ENCODE data around the gene SMOC2.

The SMOC2 gene

DNA sequence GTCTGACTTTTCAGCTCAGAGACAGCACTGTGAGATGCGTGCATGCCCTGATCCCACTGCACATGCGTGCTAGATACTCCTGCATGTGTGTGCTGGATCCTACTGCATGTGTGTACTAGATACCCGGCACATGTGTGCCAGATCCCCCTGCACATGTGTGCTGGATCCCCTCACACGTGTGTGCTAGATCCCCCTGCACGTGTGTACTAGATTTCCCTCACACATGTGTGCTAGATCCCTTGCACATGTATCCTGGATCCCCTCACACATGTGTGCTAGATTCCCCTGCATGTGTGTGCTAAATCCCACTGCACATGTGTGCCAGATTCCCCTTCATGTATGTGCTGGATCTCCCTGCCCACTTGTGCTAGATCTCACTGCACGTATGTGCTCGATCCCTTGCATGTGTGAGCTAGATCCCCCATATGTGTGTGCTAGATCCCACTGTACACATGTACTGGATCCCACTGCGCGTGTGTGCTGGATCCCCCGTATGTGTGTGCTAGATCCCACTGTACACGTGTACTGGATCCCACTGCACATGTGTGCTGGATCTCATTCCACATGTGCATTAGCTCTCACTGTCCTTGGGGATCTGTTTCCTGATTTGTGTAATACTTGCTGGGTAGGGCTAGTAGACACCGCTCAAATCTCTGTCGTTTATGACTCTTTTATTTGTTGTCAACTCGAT is 214.6 kb downstream of the SMOC2 start:
- TF ChIP-seq, protein P1, sequence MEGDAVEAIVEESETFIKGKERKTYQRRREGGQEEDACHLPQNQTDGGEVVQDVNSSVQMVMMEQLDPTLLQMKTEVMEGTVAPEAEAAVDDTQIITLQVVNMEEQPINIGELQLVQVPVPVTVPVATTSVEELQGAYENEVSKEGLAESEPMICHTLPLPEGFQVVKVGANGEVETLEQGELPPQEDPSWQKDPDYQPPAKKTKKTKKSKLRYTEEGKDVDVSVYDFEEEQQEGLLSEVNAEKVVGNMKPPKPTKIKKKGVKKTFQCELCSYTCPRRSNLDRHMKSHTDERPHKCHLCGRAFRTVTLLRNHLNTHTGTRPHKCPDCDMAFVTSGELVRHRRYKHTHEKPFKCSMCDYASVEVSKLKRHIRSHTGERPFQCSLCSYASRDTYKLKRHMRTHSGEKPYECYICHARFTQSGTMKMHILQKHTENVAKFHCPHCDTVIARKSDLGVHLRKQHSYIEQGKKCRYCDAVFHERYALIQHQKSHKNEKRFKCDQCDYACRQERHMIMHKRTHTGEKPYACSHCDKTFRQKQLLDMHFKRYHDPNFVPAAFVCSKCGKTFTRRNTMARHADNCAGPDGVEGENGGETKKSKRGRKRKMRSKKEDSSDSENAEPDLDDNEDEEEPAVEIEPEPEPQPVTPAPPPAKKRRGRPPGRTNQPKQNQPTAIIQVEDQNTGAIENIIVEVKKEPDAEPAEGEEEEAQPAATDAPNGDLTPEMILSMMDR (IDR thresholded peaks at IDR 0.05; ENCODE audit: poor library complexity, severe bottlenecking), result no peak
- Histone ChIP-seq H3K4me1 (ENCODE audit: insufficient read depth, poor library complexity, severe bottlenecking) (no peaks in the 10 kb centered on the region), H3K27me3 (ENCODE audit: insufficient read depth, poor library complexity, severe bottlenecking) (no peaks in the 10 kb centered on the region), H3K9me3 (ENCODE audit: severe bottlenecking) (no peaks in the 10 kb centered on the region), H3K36me3 (ENCODE audit: low read depth) (no peaks in the 10 kb centered on the region), H3K27ac (ENCODE audit: poor library complexity, severe bottlenecking) (no peak overlapping the region), H3K4me3 (ENCODE audit: severe bottlenecking) (no peak overlapping the region)
- ATAC-seq (ENCODE audit: low read depth), result no peak
- no peak for DNase-seq (ENCODE audit: low spot score)

GRCh38 chr6:168658059-168658458 is 217.1 kb downstream of the SMOC2 start:
- Histone ChIP-seq H3K27ac (ENCODE audit: poor library complexity, severe bottlenecking) (no peak overlapping the region), H3K4me1 (ENCODE audit: insufficient read depth, poor library complexity, severe bottlenecking) (no peaks in the 10 kb centered on the region), H3K36me3 (ENCODE audit: low read depth) (no peaks in the 10 kb centered on the region), H3K27me3 (ENCODE audit: insufficient read depth, poor library complexity, severe bottlenecking) (no peaks in the 10 kb centered on the region), H3K9me3 (ENCODE audit: severe bottlenecking) (no peaks in the 10 kb centered on the region), H3K4me3 (ENCODE audit: severe bottlenecking) (no peak overlapping the region)
- ATAC-seq (ENCODE audit: low read depth) (no peak), DNase-seq (ENCODE audit: low spot score) (no peak)
- TF ChIP-seq, protein P1 (IDR thresholded peaks at IDR 0.05; ENCODE audit: poor library complexity, severe bottlenecking), result no peak

GRCh38 chr6:168660400-168660945 is 219.5 kb downstream of the SMOC2 start:
- Histone ChIP-seq H3K36me3 (ENCODE audit: low read depth) (no peaks in the 10 kb centered on the region), H3K9me3 (ENCODE audit: severe bottlenecking) (no peaks in the 10 kb centered on the region), H3K27me3 (ENCODE audit: insufficient read depth, poor library complexity, severe bottlenecking) (no peaks in the 10 kb centered on the region), H3K4me1 (ENCODE audit: insufficient read depth, poor library complexity, severe bottlenecking) (no peaks in the 10 kb centered on the region), H3K27ac (ENCODE audit: poor library complexity, severe bottlenecking) (no peak overlapping the region), H3K4me3 (ENCODE audit: severe bottlenecking) (no peak overlapping the region)
- TF ChIP-seq, protein P1 (IDR thresholded peaks at IDR 0.05; ENCODE audit: poor library complexity, severe bottlenecking), result no peak
- DNase-seq (ENCODE audit: low spot score) (no peak), ATAC-seq (ENCODE audit: low read depth) (no peak)

GRCh38 chr6:168662301-168662936 is 221.4 kb downstream of the SMOC2 start:
- TF ChIP-seq, protein P1 (IDR thresholded peaks at IDR 0.05; ENCODE audit: poor library complexity, severe bottlenecking), result no peak
- Histone ChIP-seq H3K4me1 (ENCODE audit: insufficient read depth, poor library complexity, severe bottlenecking) (peaks cover 14% of the 10 kb centered on the region), H3K36me3 (ENCODE audit: low read depth) (no peaks in the 10 kb centered on the region), H3K9me3 (ENCODE audit: severe bottlenecking) (no peaks in the 10 kb centered on the region), H3K27ac (ENCODE audit: poor library complexity, severe bottlenecking) (no peak overlapping the region), H3K27me3 (ENCODE audit: insufficient read depth, poor library complexity, severe bottlenecking) (no peaks in the 10 kb centered on the region), H3K4me3 (ENCODE audit: severe bottlenecking) (no peak overlapping the region)
- ATAC-seq (ENCODE audit: low read depth), result no peak
- no peak for DNase-seq (ENCODE audit: low spot score)

- no peaks in the 10 kb centered on the region for H3K27me3 ChIP-seq (ENCODE audit: insufficient read depth, poor library complexity, severe bottlenecking)
- peaks cover 14% of the 10 kb centered on the region for H3K4me1 ChIP-seq (ENCODE audit: insufficient read depth, poor library complexity, severe bottlenecking)
- TF ChIP-seq, protein P1 (IDR thresholded peaks at IDR 0.05; ENCODE audit: poor library complexity, severe bottlenecking), result no peak
- DNase-seq (ENCODE audit: low spot score), result no peak
- H3K9me3 ChIP-seq (ENCODE audit: severe bottlenecking), result no peaks in the 10 kb centered on the region
- no peak for ATAC-seq (ENCODE audit: low read depth)
- H3K4me3 ChIP-seq (ENCODE audit: severe bottlenecking), result no peak overlapping the region
- H3K27ac ChIP-seq (ENCODE audit: poor library complexity, severe bottlenecking), result no peak overlapping the region
- H3K36me3 ChIP-seq (ENCODE audit: low read depth), result no peaks in the 10 kb centered on the region
These were observed 222.1 kb downstream of the SMOC2 start for GRCh38 chr6:168663041-168663440.
